ENCODE data around the gene CPZ.
"Not testable (repeated sequence)": the region's sequence is repeated elsewhere in the genome, so short reads cannot be mapped to it uniquely, and the experiment has no call there.

The CPZ gene

GRCh38 chr4:8557151-8558076, 35.2 kb upstream of the CPZ start:
- no peak for DNase-seq (ENCODE audit: low spot score)

- no peak for DNase-seq (ENCODE audit: low spot score)
These were observed 34.2 kb upstream of the CPZ start for GRCh38 chr4:8558080-8558960.

- no peak for DNase-seq (ENCODE audit: low spot score)
These were observed 33.6 kb upstream of the CPZ start for GRCh38 chr4:8559011-8559410.

GRCh38 chr4:8559524-8560264, 32.9 kb upstream of the CPZ start:
- no peak for DNase-seq (ENCODE audit: low spot score)

GRCh38 chr4:8560265-8561047, 32.1 kb upstream of the CPZ start:
- DNase-seq (ENCODE audit: low spot score): no peak

- no peak for DNase-seq (ENCODE audit: low spot score)
These were observed 28.0 kb upstream of the CPZ start for GRCh38 chr4:8564595-8564994.

GRCh38 chr4:8568068-8568668, 24.4 kb upstream of the CPZ start:
- no peak for DNase-seq (ENCODE audit: low spot score)

- no peak for DNase-seq (ENCODE audit: low spot score)
These were observed 22.4 kb upstream of the CPZ start for GRCh38 chr4:8570201-8570600.

GRCh38 chr4:8571702-8572685, 20.6 kb upstream of the CPZ start:
- DNase-seq (ENCODE audit: low spot score): no peak

- DNase-seq (ENCODE audit: low spot score): no peak
These were observed 19.3 kb upstream of the CPZ start for GRCh38 chr4:8573266-8573665.

GRCh38 chr4:8574796-8575370, 17.7 kb upstream of the CPZ start:
- no peak for DNase-seq (ENCODE audit: low spot score)

- no peak for DNase-seq (ENCODE audit: low spot score)
These were observed 17.1 kb upstream of the CPZ start for GRCh38 chr4:8575457-8575856.

- not testable (repeated sequence) for DNase-seq (ENCODE audit: low spot score)
These were observed 16.0 kb upstream of the CPZ start for GRCh38 chr4:8576591-8576990.

GRCh38 chr4:8577046-8577445, 15.5 kb upstream of the CPZ start:
- DNase-seq (ENCODE audit: low spot score): no peak

- no peak for DNase-seq (ENCODE audit: low spot score)
These were observed 14.6 kb upstream of the CPZ start for GRCh38 chr4:8577972-8578371.

GRCh38 chr4:8578717-8579116, 13.8 kb upstream of the CPZ start:
- DNase-seq (ENCODE audit: low spot score): no peak

- DNase-seq (ENCODE audit: low spot score): no peak
These were observed 12.8 kb upstream of the CPZ start for GRCh38 chr4:8579526-8580320.

GRCh38 chr4:8580321-8581093, 12.1 kb upstream of the CPZ start, which contains the start of gene GPR78:
GPR78 (plus strand) TSS chr4:8580392; CDS start chr4:8580983, 591 bp downstream.
- DNase-seq (ENCODE audit: low spot score): no peak

Measured in HuH-7.5 (cell line).